Large intestine (tissue), 12 donors: Measurements from ENCODE around the gene COL3A1. TPM values are rescaled to one million over a fixed set of nuclear protein-coding genes. Genes with fewer than 3 reads are reported as not detected.

ENCODE experiments used
- DNase-seq, 2 donors: peaks; one replicate each; pipeline versions ENCODE4 v3.0.0 to v3.0.0-alpha.2; 2013
- H3K27ac ChIP-seq: one replicate; pipeline ENCODE4 v1.5.1; 2013; ENCODE audit warnings: low read length
- H3K27me3 ChIP-seq: 2 replicates; pipeline ENCODE4 v1.6.1; 2013; ENCODE audit warnings: low read length; ENCODE audit not compliant: control insufficient read depth, insufficient read depth
- H3K36me3 ChIP-seq: 2 replicates; pipeline ENCODE4 v1.6.1; 2013; ENCODE audit warnings: low read length; ENCODE audit not compliant: control insufficient read depth, insufficient read depth
- H3K4me1 ChIP-seq: one replicate; pipeline ENCODE4 v1.6.1; 2013; ENCODE audit warnings: low read length; ENCODE audit not compliant: control insufficient read depth, insufficient read depth
- H3K4me3 ChIP-seq: one replicate; pipeline ENCODE4 v1.5.1; 2013; ENCODE audit warnings: low read length
- H3K9me3 ChIP-seq: one replicate; pipeline ENCODE4 v1.6.1; 2013; ENCODE audit warnings: mild to moderate bottlenecking, low read depth, low read length, moderate library complexity; ENCODE audit not compliant: control insufficient read depth
- WGBS: methylation state at CpG from one replicate; pipeline ENCODE4 v1.1.5; 2013; ENCODE audit warnings: low lambda C conversion rate; ENCODE audit not compliant: insufficient coverage; 5-methylcytosine and 5-hydroxymethylcytosine counted together
- long read RNA-seq, 11 donors: transcript quantifications; one replicate each; lab custom pipeline, GENCODE V29; 2026
- polyA plus RNA-seq: library from polyadenylated mRNA; unstranded; fragments of 120-200 nt; gene quantifications from one replicate; pipeline ENCODE4 v1.2.1, GENCODE V29; 2013

The COL3A1 gene
- polyA plus RNA-seq = 1,077 TPM
- long read RNA-seq, donor 1, full-length matches to known transcripts = 102 of 565 reads
- long read RNA-seq, donor 1, partial matches to known transcripts = 457 of 565 reads
- long read RNA-seq, donor 1, other reads (novel, unspliced or antisense) = 6 of 565 reads
- long read RNA-seq, donor 2, full-length matches to known transcripts = 188 of 1,014 reads
- long read RNA-seq, donor 2, partial matches to known transcripts = 794 of 1,014 reads
- long read RNA-seq, donor 2, other reads (novel, unspliced or antisense) = 32 of 1,014 reads
- long read RNA-seq, donor 3 = 0 reads
- long read RNA-seq, donor 4, full-length matches to known transcripts = 18 of 62 reads
- long read RNA-seq, donor 4, partial matches to known transcripts = 44 of 62 reads
- long read RNA-seq, donor 4, other reads (novel, unspliced or antisense) = 0 of 62 reads
- long read RNA-seq, donor 5, full-length matches to known transcripts = 232 of 1,268 reads
- long read RNA-seq, donor 5, partial matches to known transcripts = 1,001 of 1,268 reads
- long read RNA-seq, donor 5, other reads (novel, unspliced or antisense) = 35 of 1,268 reads
- long read RNA-seq, donor 6, full-length matches to known transcripts = 173 of 578 reads
- long read RNA-seq, donor 6, partial matches to known transcripts = 377 of 578 reads
- long read RNA-seq, donor 6, other reads (novel, unspliced or antisense) = 28 of 578 reads
- long read RNA-seq, donor 7, full-length matches to known transcripts = 281 of 1,144 reads
- long read RNA-seq, donor 7, partial matches to known transcripts = 834 of 1,144 reads
- long read RNA-seq, donor 7, other reads (novel, unspliced or antisense) = 29 of 1,144 reads
- long read RNA-seq, donor 8, full-length matches to known transcripts = 254 of 1,076 reads
- long read RNA-seq, donor 8, partial matches to known transcripts = 787 of 1,076 reads
- long read RNA-seq, donor 8, other reads (novel, unspliced or antisense) = 35 of 1,076 reads
- long read RNA-seq, donor 9, full-length matches to known transcripts = 154 of 461 reads
- long read RNA-seq, donor 9, partial matches to known transcripts = 294 of 461 reads
- long read RNA-seq, donor 9, other reads (novel, unspliced or antisense) = 13 of 461 reads
- long read RNA-seq, donor 10, full-length matches to known transcripts = 181 of 803 reads
- long read RNA-seq, donor 10, partial matches to known transcripts = 595 of 803 reads
- long read RNA-seq, donor 10, other reads (novel, unspliced or antisense) = 27 of 803 reads
- long read RNA-seq, donor 11, full-length matches to known transcripts = 174 of 636 reads
- long read RNA-seq, donor 11, partial matches to known transcripts = 438 of 636 reads
- long read RNA-seq, donor 11, other reads (novel, unspliced or antisense) = 24 of 636 reads

GRCh38 chr2:188974164-188974563 lies at the start of gene COL3A1:
COL3A1 (plus strand) TSS chr2:188974373; CDS start chr2:188974490, 117 bp downstream.
- Histone ChIP-seq H3K36me3 (no peaks in the 10 kb centered on the region), H3K9me3 (no peaks in the 10 kb centered on the region), H3K27ac (peak within 1 kb of the TSS; percentile 91), H3K4me3 (peak within 1 kb of the TSS; percentile 60), H3K4me1 (no peaks in the 10 kb centered on the region), H3K27me3 (no peaks in the 10 kb centered on the region)
- WGBS = 0% methylated on average over 2 of the region's 4 CpGs
- DNase-seq = peak; percentile 30 to 38

- WGBS = 100% methylated on average over 2 of the region's 2 CpGs
- H3K36me3 ChIP-seq = no peaks in the 10 kb centered on the region
- DNase-seq = no peak
- no peak overlapping the region for H3K27ac ChIP-seq
- H3K27me3 ChIP-seq = no peaks in the 10 kb centered on the region
- H3K4me3 ChIP-seq = no peak overlapping the region
- H3K9me3 ChIP-seq = peaks cover 3% of the 10 kb centered on the region
- no peaks in the 10 kb centered on the region for H3K4me1 ChIP-seq
Observed at GRCh38 chr2:188928643-188929042, 45.5 kb upstream of the COL3A1 start.

GRCh38 chr2:188931361-188931760 lies 42.8 kb upstream of the COL3A1 start:
- DNase-seq = no peak
- Histone ChIP-seq H3K36me3 (no peaks in the 10 kb centered on the region), H3K27ac (no peak overlapping the region), H3K27me3 (no peaks in the 10 kb centered on the region), H3K4me1 (no peaks in the 10 kb centered on the region), H3K4me3 (no peak overlapping the region), H3K9me3 (peaks cover 3% of the 10 kb centered on the region)

- no peaks in the 10 kb centered on the region for H3K9me3 ChIP-seq
- no peaks in the 10 kb centered on the region for H3K4me1 ChIP-seq
- H3K27ac ChIP-seq = no peak overlapping the region
- no CpG with 5 or more reads among the region's 1 CpG for WGBS
- H3K36me3 ChIP-seq = no peaks in the 10 kb centered on the region
- H3K4me3 ChIP-seq = no peak overlapping the region
- H3K27me3 ChIP-seq = no peaks in the 10 kb centered on the region
- no peak for DNase-seq
Observed at GRCh38 chr2:188937228-188938220, 36.6 kb upstream of the COL3A1 start.

GRCh38 chr2:188940171-188940570 lies 34.0 kb upstream of the COL3A1 start:
- H3K27ac ChIP-seq = no peak overlapping the region

GRCh38 chr2:188944442-188944841 lies 29.7 kb upstream of the COL3A1 start:
- no peaks in the 10 kb centered on the region for H3K36me3 ChIP-seq
- no peak overlapping the region for H3K4me3 ChIP-seq
- WGBS = no CpG with 5 or more reads among the region's 21 CpGs
- DNase-seq = no peak
- H3K27me3 ChIP-seq = no peaks in the 10 kb centered on the region
- H3K27ac ChIP-seq = no peak overlapping the region
- H3K9me3 ChIP-seq = peaks cover 7% of the 10 kb centered on the region
- H3K4me1 ChIP-seq = no peaks in the 10 kb centered on the region

More at GRCh38 chr2:188940171-188940570, 34.0 kb upstream of the COL3A1 start:
- Histone ChIP-seq H3K9me3 (peaks cover 7% of the 10 kb centered on the region), H3K4me3 (no peak overlapping the region), H3K27me3 (no peaks in the 10 kb centered on the region), H3K36me3 (no peaks in the 10 kb centered on the region), H3K4me1 (no peaks in the 10 kb centered on the region)
- peak in 1 of 2 donors; percentile 12 for DNase-seq
- 82% methylated on average over 2 of the region's 4 CpGs for WGBS

GRCh38 chr2:188949046-188949818 lies 24.9 kb upstream of the COL3A1 start:
- Histone ChIP-seq H3K4me1 (no peaks in the 10 kb centered on the region), H3K4me3 (no peak overlapping the region), H3K9me3 (peaks cover 5% of the 10 kb centered on the region), H3K36me3 (no peaks in the 10 kb centered on the region), H3K27ac (no peak overlapping the region), H3K27me3 (no peaks in the 10 kb centered on the region)
- DNase-seq = no peak
- WGBS = 100% methylated on average over 1 of the region's 25 CpGs

- no peaks in the 10 kb centered on the region for H3K27me3 ChIP-seq
- H3K4me3 ChIP-seq = no peak overlapping the region
- DNase-seq = no peak
- no peaks in the 10 kb centered on the region for H3K4me1 ChIP-seq
- no peaks in the 10 kb centered on the region for H3K36me3 ChIP-seq
- H3K27ac ChIP-seq = no peak overlapping the region
- H3K9me3 ChIP-seq = no peaks in the 10 kb centered on the region
Observed at GRCh38 chr2:188952901-188953300, 21.3 kb upstream of the COL3A1 start.

GRCh38 chr2:188956290-188956689 lies 17.9 kb upstream of the COL3A1 start:
- no peaks in the 10 kb centered on the region for H3K27me3 ChIP-seq
- 86% methylated on average over 2 of the region's 2 CpGs for WGBS
- no peaks in the 10 kb centered on the region for H3K36me3 ChIP-seq
- no peak overlapping the region for H3K4me3 ChIP-seq
- DNase-seq = no peak
- no peaks in the 10 kb centered on the region for H3K9me3 ChIP-seq
- no peak overlapping the region for H3K27ac ChIP-seq
- no peaks in the 10 kb centered on the region for H3K4me1 ChIP-seq
